IPS DF 6.9 (cell line): ENCODE results near the gene CNOT9.

ENCODE experiments used
- DNase-seq: peaks from one replicate; pipeline ENCODE4 v3.0.0-alpha.2; 2013; ENCODE audit warnings: low read depth, low spot score
- H3K27ac ChIP-seq: one replicate; pipeline ENCODE4 v1.5.1; 2013; ENCODE audit warnings: low read length, control low read depth
- H3K27me3 ChIP-seq: 2 replicates; pipeline ENCODE4 v1.6.1; 2013; ENCODE audit warnings: mild to moderate bottlenecking, low read length; ENCODE audit not compliant: control insufficient read depth, insufficient read depth
- H3K36me3 ChIP-seq: 2 replicates; pipeline ENCODE4 v1.6.1; 2013; ENCODE audit warnings: low read length; ENCODE audit not compliant: control insufficient read depth, insufficient read depth
- H3K4me1 ChIP-seq: 2 replicates; pipeline ENCODE4 v1.6.1; 2013; ENCODE audit warnings: low read length; ENCODE audit not compliant: control insufficient read depth, insufficient read depth
- H3K4me3 ChIP-seq: 2 replicates; pipeline ENCODE4 v1.5.1; 2013; ENCODE audit warnings: mild to moderate bottlenecking, low read length
- H3K9me3 ChIP-seq: 2 replicates; pipeline ENCODE4 v1.6.1; 2013; ENCODE audit warnings: low read length, inconsistent platforms; ENCODE audit not compliant: control insufficient read depth, insufficient read depth
- WGBS: extraction: QIAGEN DNeasy Blood & Tissue Kit; methylation state at CpG from one replicate; pipeline ENCODE4 v1.1.7; 2013; ENCODE audit warnings: mixed read lengths, missing lambda C conversion rate; ENCODE audit not compliant: insufficient read length, insufficient coverage; 5-methylcytosine and 5-hydroxymethylcytosine counted together

The CNOT9 gene

DNA sequence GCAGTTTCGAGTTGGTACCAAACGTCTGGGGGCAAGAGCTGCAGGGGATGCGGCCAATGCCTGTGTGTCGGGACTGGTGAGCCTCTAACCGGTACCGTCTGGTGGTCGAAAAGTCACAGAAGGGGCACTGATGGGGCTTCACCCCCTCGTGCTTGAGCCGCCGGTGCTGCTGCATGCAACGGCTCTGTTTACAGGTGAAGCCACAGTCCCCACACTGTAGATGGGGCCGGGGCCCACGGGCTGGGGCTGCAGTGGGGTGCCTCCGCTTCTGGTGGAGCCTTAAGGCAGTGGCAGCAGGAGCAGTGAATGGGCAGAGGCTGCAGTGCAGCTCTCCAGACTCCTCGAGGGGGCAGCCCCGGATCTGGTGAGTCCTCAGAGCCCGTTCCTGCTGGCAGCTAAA, 74.1 kb downstream of the CNOT9 start:
- Histone ChIP-seq H3K4me1 (no peaks in the 10 kb centered on the region), H3K4me3 (no peak overlapping the region), H3K27me3 (no peaks in the 10 kb centered on the region), H3K9me3 (no peaks in the 10 kb centered on the region), H3K27ac (no peak overlapping the region), H3K36me3 (peaks cover 51% of the 10 kb centered on the region)
- WGBS, result no CpG with 5 or more reads among the region's 17 CpGs
- DNase-seq, result no peak

DNA sequence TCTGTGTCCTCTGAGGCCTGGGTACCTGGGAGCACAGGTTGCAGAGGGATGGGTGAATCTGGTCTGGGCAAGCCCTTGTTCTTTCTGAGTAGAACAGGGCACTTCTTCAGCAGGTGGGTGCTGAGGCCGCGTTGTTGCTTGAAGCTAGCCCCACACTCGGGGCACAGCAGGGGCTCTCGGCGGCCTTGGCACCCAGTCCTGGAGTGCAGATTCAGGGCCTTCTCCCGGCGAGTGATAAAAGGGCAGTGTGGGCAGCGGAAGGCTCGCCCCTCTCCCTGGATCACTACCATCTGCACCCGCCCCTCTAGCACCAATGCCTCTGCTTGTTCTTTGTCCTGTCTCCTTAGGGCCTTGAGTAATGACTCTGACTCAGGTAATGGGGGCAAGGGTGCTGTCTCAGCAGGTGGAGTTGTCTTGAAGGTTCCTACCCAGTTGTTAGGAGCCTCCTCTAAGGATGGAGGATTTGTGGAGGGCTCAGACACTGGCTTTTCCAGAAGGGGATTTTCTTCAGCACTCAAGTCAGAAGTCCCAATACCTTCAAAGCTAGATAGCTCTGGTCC, 75.2 kb downstream of the CNOT9 start:
- Histone ChIP-seq H3K4me1 (no peaks in the 10 kb centered on the region), H3K27me3 (no peaks in the 10 kb centered on the region), H3K4me3 (no peak overlapping the region), H3K9me3 (no peaks in the 10 kb centered on the region), H3K36me3 (peaks cover 52% of the 10 kb centered on the region), H3K27ac (no peak overlapping the region)
- no peak for DNase-seq
- no CpG with 5 or more reads among the region's 10 CpGs for WGBS

DNA sequence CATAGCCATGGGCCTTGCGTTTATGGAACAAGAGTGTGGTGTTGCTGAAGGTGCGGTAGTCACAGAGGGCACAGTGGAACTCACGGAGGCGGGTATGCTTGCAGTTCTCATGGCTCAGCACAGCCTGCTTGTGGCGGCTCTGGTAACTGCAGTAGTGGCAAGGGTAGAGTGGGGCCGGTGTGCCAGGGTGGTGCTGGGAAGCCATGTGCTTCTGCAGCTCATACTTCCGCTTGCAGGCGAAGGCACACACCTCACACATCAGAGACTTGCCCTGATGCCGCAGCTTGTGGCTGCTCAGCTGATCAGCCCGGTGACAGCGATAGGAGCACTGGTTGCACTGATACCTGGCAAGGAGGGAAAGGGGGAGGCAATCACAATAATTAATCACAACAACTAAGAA, 76.1 kb downstream of the CNOT9 start:
- no peak for DNase-seq
- WGBS, result no CpG with 5 or more reads among the region's 11 CpGs
- no peak overlapping the region for H3K4me3 ChIP-seq
- peaks cover 52% of the 10 kb centered on the region for H3K36me3 ChIP-seq
- H3K27me3 ChIP-seq, result no peaks in the 10 kb centered on the region
- H3K9me3 ChIP-seq, result no peaks in the 10 kb centered on the region
- no peaks in the 10 kb centered on the region for H3K4me1 ChIP-seq
- H3K27ac ChIP-seq, result no peak overlapping the region

DNA sequence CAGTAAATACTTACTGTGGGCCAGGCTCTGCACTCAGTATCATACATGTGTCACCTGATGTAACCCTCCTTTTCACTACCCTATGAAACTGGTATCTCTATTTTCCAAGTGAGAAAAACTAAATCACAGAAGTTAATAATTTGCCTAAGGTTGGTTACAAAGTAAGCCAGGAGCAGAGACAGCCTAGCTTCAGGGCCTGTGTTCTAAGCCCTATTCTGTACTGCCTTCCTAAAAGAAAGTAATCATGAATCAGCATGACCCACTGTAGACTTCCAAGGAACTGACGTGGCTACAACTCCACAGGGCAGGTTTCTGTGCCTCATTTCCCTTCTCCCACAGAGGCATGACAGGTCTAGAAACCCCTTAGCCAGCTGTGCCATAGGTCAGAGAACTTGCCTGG, 76.5 kb downstream of the CNOT9 start:
- H3K4me1 ChIP-seq, result no peaks in the 10 kb centered on the region
- H3K9me3 ChIP-seq, result no peaks in the 10 kb centered on the region
- no peaks in the 10 kb centered on the region for H3K27me3 ChIP-seq
- DNase-seq, result no peak
- no peak overlapping the region for H3K27ac ChIP-seq
- H3K4me3 ChIP-seq, result no peak overlapping the region
- H3K36me3 ChIP-seq, result peaks cover 51% of the 10 kb centered on the region
- WGBS, result no CpG with 5 or more reads among the region's 1 CpG
